HFF-Myc (cell line): ENCODE data around the gene ARSK.

Source experiments
- DNase-seq: peaks from one replicate; pipeline ENCODE4 v3.0.0-alpha.2; 2011; ENCODE audit warnings: low read depth; ENCODE audit errors: extremely low read depth
- H3K4me3 ChIP-seq: replicated peaks from 2 replicates; pipeline ENCODE4 v1.5.1; 2011; ENCODE audit warnings: low read depth, mild to moderate bottlenecking, control low read depth, low read length
- TF ChIP-seq, protein P1 (sequence below): IDR thresholded peaks from 2 replicates; pipeline ENCODE4 v1.5.1; 2012; ENCODE audit warnings: mild to moderate bottlenecking, low read depth, low read length, control low read depth; ENCODE audit errors: missing control alignments

Gene ARSK

GRCh38 chr5:95606419-95606818 lies 51.5 kb downstream of the ARSK start:
- TF ChIP-seq, protein P1, sequence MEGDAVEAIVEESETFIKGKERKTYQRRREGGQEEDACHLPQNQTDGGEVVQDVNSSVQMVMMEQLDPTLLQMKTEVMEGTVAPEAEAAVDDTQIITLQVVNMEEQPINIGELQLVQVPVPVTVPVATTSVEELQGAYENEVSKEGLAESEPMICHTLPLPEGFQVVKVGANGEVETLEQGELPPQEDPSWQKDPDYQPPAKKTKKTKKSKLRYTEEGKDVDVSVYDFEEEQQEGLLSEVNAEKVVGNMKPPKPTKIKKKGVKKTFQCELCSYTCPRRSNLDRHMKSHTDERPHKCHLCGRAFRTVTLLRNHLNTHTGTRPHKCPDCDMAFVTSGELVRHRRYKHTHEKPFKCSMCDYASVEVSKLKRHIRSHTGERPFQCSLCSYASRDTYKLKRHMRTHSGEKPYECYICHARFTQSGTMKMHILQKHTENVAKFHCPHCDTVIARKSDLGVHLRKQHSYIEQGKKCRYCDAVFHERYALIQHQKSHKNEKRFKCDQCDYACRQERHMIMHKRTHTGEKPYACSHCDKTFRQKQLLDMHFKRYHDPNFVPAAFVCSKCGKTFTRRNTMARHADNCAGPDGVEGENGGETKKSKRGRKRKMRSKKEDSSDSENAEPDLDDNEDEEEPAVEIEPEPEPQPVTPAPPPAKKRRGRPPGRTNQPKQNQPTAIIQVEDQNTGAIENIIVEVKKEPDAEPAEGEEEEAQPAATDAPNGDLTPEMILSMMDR: no peak
- DNase-seq: no peak
- no peak overlapping the region for H3K4me3 ChIP-seq

DNA sequence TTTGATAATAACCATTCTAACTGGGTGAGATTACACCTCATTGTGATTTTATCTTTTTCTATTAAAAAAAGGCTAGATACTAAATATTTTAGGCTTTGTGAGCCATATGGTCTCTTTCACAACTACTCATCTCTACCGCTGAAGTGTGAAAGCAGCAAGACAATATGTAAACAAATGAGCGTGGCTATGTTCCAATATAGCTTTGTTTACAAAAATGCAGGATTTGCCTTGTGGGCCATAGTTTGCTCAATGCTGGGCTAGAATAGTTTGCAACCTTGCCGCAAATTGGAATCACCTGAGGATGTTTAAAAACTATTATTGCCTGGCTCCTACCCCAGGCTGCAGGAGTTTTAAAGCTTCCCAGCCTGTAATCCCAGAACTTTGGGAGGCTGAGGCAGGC lies 54.8 kb downstream of the ARSK start:
- TF ChIP-seq, protein P1: no peak
- DNase-seq: no peak
- H3K4me3 ChIP-seq: no peak overlapping the region

- TF ChIP-seq, protein P1: no peak
- no peak for DNase-seq
- H3K4me3 ChIP-seq: no peak overlapping the region
Measured at GRCh38 chr5:95610546-95610945, 55.6 kb downstream of the ARSK start.

DNA sequence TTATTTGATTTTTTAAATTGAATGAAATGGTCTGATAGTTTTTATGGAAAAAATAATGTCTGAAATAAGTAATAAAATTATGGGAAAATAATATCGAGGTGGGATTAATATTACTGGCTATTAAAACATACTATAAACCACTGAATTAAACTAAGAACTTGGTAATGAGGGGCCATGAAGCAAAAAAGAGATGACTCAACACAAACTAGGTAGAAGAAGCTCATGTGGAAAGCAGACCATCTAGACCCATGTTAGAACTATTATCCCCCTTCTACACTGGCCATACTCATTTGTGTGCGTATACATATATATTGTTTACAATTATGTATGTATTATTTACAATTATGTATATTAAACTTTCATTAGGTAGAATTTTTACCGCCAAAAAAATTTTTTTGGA lies 56.5 kb downstream of the ARSK start:
- DNase-seq: no peak
- H3K4me3 ChIP-seq: no peak overlapping the region

DNA sequence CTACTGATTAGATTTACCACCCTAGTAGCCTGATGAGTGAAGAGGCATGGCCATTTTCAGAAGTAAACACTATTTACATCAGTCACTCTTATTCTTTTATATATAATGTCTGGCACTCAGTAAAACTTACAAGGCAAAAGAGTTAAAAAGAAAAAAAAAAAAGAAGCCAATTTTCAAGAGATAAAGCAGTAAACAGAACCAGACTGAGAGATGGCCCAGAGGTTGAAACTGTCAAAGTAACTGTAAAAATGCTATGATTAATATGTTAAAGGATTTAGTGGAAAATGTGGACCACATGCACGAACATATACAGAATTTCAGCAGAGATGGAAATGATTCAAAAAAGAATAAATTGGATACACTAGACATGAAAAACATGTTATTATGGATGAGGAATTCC lies 58.6 kb downstream of the ARSK start:
- no peak for DNase-seq
- H3K4me3 ChIP-seq: no peak overlapping the region
- TF ChIP-seq, protein P1: no peak

More for the DNA sequence above, 56.5 kb downstream of the ARSK start:
- TF ChIP-seq, protein P1: no peak

DNA sequence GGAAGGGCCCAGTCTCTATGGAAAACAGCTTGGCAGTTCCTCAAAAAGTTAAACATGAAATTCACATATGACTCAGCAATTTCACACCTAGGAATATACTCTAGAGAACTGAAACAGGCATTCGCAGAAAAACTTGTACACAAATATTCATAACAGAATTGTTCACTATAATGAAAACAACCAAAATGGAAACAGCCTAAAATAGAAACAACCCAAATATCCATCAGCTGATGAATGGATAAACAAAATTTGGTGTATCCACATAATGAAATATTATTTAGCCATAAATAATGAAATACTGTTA lies 60.2 kb downstream of the ARSK start:
- no peak overlapping the region for H3K4me3 ChIP-seq
- no peak for DNase-seq
- TF ChIP-seq, protein P1: no peak

DNA sequence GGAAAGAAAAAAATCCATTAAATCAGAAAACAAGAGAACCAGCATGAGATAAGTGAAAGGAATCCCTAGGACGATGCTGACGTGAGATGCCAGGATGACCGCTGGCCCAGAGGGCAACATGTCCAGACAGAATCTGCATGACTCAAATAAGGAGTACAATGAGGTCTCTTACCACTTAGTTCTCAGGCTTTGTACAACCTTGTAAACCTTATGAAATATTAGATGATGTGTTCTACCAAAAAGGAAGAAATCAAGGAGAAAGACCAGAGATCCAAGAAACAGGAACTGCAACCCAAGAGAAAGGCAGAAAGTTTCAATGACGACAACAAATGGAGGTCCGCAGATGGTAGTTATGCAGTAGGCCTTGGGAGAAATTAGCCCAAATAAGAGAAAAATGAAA lies 62.2 kb downstream of the ARSK start:
- TF ChIP-seq, protein P1: no peak
- no peak overlapping the region for H3K4me3 ChIP-seq
- no peak for DNase-seq
